AG09309 (cell line): ENCODE results near the gene BTRC.

ENCODE experiments used
- DNase-seq: peaks from one replicate; pipeline ENCODE4 v3.0.0-alpha.2; 2010; ENCODE audit warnings: low read depth
- H3K4me3 ChIP-seq: 2 replicates; pipeline ENCODE4 v1.5.1; 2011; ENCODE audit warnings: mild to moderate bottlenecking, low read depth, low read length, moderate library complexity; ENCODE audit not compliant: control insufficient read depth
- TF ChIP-seq, protein P1 (sequence below): IDR thresholded peaks from 2 replicates; pipeline ENCODE4 v1.5.1; 2011; ENCODE audit warnings: mild to moderate bottlenecking, low read depth, low read length, inconsistent platforms; ENCODE audit not compliant: insufficient read depth, control insufficient read depth; ENCODE audit errors: missing control alignments

Gene BTRC

DNA sequence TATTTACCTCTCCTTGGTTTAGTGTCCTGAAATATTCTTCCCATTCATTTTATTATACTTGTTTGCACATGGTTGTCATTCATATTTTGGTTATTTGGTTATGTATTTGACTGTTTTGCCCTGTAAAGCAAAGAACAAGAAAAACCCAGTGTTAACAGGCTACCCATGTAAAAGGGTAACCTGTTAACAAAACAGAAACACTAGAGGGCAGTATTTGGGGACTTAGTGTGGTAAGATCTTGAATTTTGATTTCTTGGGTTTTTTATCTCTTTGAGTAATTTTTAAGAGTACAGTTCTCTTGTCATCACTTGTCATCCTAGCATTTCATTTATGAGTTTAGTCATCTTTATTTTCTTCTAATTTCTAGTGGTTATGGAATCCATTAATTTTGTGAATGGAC is 182.8 kb downstream of the BTRC start:
- TF ChIP-seq, protein P1, sequence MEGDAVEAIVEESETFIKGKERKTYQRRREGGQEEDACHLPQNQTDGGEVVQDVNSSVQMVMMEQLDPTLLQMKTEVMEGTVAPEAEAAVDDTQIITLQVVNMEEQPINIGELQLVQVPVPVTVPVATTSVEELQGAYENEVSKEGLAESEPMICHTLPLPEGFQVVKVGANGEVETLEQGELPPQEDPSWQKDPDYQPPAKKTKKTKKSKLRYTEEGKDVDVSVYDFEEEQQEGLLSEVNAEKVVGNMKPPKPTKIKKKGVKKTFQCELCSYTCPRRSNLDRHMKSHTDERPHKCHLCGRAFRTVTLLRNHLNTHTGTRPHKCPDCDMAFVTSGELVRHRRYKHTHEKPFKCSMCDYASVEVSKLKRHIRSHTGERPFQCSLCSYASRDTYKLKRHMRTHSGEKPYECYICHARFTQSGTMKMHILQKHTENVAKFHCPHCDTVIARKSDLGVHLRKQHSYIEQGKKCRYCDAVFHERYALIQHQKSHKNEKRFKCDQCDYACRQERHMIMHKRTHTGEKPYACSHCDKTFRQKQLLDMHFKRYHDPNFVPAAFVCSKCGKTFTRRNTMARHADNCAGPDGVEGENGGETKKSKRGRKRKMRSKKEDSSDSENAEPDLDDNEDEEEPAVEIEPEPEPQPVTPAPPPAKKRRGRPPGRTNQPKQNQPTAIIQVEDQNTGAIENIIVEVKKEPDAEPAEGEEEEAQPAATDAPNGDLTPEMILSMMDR: peak; percentile 50
- no peak overlapping the region for H3K4me3 ChIP-seq
- no peak for DNase-seq

DNA sequence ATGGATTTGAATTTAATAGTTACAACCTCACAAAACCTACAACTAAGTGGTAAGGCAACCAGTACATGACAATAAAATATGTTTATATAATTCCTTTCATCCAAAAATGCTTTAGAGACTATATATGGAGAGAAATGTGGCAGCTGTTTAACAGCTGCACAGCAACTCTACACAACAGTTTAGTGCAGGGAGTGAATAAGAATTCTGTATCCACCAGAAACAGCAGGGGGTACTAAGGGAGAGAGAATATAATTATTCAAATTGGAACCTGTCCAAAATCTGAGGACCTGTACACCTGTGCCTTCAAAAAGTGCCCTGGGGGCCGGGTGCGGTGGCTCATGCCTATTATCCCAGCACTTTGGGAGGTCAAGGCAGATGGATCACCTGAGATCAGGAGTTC is 184.5 kb downstream of the BTRC start:
- DNase-seq: no peak
- no peak overlapping the region for H3K4me3 ChIP-seq
- TF ChIP-seq, protein P1: no peak

DNA sequence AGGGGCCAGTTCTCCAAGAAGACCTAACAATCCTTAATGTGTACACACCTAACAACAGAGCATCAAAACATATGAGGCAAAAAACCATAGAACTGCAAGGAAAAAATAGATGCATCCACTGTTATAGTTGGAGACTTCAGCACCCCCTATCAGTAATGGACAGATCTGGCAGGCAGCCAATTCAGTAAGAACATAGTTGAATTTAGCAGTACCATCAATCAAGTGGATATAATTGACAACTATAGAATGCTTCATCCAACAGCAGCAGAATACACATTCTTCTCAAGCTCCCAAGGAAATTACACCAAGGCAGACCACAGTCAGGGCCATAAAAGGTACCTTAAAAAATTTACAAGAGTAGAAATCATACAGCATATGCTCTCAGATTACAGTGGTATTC is 191.9 kb downstream of the BTRC start:
- no peak for DNase-seq
- TF ChIP-seq, protein P1: no peak
- H3K4me3 ChIP-seq: no peak overlapping the region

DNA sequence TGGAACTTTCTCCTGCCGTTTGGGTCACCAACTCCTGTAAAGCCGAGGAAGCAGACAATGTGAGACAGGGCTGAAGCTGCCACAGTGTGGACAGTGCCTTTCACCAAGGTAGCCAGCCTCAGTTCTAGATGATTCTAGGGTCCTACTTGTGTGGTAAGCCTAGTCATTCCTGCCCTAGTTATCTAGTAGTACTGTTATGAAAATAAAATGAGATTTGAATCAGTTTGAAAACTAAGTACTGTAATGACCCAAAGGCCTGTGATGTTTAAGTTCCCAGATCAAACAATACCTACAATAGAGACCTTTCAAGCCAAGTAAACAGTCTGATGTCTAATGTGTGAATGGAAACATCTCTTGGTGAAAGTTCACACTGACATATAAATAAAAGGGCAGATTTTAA is 197.0 kb downstream of the BTRC start:
- TF ChIP-seq, protein P1: no peak
- no peak for DNase-seq
- no peak overlapping the region for H3K4me3 ChIP-seq

DNA sequence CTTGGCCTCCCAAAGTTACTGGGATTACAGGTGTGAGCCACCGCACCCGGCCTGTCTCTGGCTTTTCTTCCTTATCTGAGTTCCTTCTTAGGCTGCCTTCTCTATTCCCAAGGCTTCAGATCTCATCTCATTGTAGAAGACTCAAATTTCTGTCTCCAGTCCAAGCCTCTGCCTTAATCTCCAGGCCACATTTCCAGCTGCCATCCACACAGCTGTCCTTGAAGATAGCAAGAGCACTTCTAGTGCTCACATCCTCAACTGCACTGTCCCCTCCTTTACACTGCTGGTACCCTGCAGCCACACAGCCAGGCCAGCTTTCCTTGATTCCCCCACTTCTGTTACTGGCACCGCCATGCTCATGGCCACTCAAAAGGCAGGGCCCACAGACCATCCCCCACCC is 198.5 kb downstream of the BTRC start:
- TF ChIP-seq, protein P1: no peak
- no peak for DNase-seq

DNA sequence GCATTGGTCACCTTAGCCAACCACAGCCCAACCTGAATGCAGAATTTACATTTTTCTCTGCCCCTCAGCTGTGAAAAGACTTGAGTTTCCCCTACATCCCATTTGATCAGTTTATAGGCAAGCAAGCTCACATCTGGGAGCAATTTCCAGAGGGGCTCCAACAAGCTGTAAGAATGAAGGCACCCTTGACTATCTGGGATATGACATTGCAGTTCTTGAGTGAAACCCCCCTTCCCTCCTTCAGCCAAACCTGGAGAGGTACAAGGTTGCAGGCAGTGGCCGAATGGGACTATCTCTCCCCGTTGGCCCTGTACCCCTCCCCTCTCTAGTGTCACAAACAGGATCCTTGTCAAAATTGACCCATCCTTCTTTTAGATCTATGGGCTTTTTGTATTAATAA is 203.6 kb downstream of the BTRC start:
- H3K4me3 ChIP-seq: no peak overlapping the region
- no peak for DNase-seq
- TF ChIP-seq, protein P1: no peak

More for the DNA sequence above, 198.5 kb downstream of the BTRC start:
- no peak overlapping the region for H3K4me3 ChIP-seq

DNA sequence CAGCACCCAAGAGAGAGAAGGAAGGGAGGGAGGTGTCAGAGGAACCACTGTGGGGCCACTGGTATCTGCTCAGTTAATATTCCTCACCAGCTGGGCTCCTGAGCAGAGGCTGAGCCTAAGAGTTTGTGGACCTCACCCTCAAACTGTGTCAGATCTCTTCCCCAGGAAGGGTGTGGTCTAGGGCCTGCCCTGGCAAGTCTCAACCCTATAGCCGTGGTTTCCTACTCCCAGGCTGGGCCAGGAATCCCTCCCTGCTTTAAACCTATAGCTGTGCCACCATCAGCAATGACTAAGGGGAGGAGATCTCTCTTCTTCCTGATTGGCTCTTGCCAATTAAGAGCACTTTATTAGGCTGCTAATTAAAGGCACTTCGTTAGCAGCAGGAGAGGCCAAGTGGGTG is 204.2 kb downstream of the BTRC start:
- no peak for DNase-seq
- TF ChIP-seq, protein P1: no peak

More for the DNA sequence above, 204.2 kb downstream of the BTRC start:
- H3K4me3 ChIP-seq: no peak overlapping the region
